Inferior parietal cortex (tissue), 1 donor: ENCODE measurements around the gene MTO1.
"Not testable (repeated sequence)": the region's sequence is repeated elsewhere in the genome, so short reads cannot be mapped to it uniquely, and the experiment has no call there.

Experiments used
- DNase-seq: peaks from one replicate; pipeline ENCODE4 v3.0.0-alpha.2; 2016; ENCODE audit errors: extremely low spot score

The MTO1 gene

DNA sequence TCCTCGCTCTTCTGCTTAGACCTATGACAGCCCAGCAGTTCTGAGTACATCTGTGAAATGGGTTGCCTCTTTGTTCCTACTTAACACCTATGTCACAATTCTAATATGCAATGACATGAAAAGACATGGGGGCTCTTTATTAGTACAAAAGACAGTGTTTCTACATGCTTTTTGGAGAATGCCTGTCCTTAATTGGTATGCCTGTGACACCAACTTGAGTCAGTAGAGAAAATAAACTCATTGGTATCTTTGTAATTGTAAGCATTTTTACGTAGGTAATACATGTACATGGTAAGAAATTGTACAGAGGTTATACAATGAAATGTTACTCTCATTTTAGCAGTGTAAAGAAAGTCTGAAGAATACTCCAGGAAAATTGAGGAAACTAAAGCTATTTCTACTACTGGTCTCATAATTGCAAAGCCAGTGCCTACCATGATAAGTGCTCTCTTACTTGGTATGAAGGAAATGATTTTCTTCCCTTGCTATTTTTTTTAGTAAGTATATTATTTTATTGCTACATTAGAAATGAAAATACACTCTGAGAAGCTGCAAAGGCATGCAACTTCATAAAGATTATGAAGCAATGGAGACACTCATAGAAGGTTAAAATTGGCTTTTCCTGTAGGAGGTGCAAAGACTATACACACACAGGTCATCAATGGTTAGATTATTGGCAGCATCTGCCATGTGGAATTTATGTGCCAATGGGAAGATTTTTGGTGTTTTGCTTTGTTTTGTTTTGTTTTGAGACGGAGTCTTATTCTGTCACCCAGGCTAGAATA, 64.2 kb downstream of the MTO1 start:
- no peak for DNase-seq

DNA sequence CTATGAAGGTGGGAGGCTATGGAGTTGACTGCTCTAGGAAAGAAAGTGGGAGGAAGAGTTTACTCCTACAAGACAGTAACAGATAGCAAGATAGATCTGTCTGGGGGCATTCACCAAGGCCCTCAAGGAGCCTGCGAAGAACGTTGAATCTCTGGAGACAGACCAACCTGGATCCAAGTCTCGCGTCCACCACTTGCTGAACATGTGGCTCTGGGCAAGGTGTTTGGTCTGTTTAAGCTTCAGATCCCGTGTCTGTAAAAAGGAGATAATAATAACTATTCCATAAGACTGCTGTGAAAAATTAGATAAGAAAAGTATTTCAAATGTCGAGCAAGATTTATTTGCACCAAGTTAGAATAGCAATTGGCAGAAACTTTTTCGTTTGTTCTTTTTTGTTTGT, 67.4 kb downstream of the MTO1 start:
- no peak for DNase-seq

DNA sequence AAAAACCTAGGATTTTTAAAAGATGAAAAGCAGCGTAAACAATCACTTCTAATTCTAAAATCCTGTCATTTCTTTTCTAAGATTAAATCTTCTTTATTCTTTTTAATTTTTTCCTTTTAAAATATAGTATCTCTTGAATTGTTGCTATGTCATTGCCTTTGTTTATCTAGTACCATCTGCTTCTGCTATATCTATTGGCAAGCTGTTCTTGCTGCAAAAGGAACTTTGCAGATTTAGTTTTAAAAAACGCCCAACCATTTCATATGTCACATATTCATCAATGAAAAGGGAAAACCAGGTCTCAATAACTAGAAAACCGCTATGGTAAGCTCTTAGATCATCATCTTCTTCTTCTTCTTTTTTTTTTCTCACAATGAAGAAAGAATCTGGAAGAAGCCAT, 70.8 kb downstream of the MTO1 start:
- no peak for DNase-seq

DNA sequence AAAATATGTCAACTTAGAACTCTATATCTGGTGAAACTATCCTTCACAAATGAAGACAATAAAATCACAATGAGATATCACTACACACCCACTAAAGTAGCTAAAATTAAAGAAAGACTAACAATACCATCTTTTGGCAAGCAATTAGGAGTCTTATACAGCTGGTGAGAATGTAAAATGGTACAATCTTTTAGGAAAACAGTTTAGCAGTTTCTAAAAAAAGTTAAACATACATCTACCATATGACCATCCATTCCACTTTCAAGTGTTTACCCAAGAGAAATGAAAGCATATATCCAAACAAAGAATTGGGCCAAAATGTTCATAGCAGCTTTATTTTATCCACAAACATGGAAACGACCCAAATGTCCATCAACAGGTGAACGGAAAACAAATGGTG, 73.1 kb downstream of the MTO1 start:
- no peak for DNase-seq

DNA sequence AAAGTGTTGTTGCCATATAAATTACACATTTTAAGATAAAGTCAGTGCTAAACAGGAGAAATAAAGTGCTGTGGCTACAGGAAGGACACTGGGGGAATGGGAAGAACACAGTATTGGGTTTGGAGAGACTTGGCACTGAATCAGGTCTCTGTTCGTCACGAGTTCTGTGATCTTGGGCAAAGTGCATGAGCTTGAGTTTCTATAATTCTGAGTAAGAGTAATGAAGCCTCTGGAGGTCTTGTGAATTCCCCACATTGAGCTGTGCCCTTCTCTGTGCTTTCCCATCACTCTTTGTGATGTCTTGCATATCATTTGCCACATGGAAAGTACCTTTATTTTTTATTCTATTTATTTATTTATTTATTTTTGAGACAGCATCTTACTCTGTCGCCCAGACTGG, 76.1 kb downstream of the MTO1 start:
- no peak for DNase-seq

DNA sequence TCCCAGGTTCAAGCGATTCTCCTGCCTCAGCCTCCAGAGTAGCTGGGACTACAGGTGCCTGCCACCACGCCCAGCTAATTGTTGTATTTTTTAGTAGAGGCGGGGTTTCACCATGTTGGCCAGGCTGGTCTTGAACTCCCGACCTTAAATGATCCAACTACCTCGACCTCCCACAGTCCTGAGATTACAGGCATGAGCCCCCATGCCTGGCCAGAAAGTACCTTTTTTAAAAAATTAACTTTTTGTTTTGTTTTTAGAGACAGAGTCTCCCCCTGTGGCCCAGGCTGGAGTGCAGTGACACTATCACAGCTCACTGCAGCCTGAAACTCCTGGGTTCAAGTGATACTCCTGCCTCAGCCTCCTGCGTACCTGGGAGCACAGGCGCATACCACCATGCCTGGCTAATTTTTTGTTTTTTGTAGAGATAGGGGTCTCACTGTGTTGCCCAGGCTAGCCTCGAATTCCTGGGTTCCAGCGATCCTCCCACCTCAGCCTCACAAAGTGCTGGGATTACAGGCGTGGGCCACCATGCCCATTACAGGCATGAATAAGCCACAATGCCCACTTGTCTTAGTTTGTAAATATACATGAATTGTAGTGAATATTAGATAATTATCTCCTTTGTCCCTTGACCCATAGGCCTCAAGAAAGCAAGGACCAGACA, 76.7 kb downstream of the MTO1 start:
- no peak for DNase-seq

DNA sequence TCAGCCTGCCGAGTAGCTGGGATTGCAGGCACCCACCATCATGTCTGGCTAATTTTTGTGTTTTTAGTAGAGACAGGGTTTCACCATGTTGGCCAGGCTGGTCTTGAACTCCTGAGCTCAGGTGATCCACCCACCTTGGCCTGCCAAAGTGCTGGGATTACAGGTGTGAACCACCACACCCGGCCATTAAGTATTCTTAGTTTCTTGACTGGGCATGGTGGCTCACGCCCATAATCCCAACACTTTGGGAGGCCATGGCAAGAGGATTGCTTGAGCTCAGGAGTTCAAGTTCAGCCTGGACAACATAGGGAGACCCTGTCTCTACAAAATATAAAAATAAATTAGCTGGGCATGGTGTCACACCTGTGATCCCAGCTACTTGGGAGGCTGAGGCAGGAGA, 80.9 kb downstream of the MTO1 start:
- DNase-seq: not testable (repeated sequence)

DNA sequence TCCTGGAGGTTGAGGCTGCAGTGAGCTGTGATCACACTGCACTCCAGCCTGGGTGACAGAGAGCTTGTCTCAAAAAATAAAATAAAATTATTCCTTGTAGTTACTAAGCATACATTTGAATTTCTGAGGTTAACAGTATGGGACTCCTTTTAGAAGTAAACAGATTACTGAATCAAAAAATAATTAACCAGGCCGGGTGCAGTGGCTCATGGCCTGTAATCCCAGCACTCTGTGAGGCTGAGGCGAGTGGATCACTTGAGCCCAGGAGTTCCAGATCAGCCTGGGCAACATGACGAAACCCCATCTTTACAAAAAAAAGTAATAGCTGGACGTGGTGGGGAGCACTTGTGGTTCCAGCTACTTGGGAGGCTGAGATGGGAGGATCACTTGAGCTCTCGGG, 81.4 kb downstream of the MTO1 start:
- DNase-seq: no peak

DNA sequence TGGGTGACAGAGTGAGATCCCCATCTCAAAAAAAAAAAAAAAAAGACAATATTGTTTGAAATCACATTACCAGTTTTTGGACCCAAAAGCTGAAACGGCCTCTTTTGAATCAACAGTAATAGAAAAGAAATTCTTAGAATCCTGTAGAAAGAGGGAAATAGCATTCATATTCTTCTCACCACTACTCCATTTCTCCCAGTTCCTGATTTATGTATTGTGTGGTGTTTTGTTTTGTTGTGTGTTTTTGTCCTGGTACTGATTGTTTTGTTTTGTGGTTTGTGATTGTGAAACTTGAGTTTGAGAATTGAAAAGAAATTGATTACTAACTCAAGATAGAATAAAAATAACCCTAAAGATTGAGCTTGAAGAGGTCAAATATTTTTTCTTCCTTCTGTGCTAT, 85.5 kb downstream of the MTO1 start:
- DNase-seq: no peak

DNA sequence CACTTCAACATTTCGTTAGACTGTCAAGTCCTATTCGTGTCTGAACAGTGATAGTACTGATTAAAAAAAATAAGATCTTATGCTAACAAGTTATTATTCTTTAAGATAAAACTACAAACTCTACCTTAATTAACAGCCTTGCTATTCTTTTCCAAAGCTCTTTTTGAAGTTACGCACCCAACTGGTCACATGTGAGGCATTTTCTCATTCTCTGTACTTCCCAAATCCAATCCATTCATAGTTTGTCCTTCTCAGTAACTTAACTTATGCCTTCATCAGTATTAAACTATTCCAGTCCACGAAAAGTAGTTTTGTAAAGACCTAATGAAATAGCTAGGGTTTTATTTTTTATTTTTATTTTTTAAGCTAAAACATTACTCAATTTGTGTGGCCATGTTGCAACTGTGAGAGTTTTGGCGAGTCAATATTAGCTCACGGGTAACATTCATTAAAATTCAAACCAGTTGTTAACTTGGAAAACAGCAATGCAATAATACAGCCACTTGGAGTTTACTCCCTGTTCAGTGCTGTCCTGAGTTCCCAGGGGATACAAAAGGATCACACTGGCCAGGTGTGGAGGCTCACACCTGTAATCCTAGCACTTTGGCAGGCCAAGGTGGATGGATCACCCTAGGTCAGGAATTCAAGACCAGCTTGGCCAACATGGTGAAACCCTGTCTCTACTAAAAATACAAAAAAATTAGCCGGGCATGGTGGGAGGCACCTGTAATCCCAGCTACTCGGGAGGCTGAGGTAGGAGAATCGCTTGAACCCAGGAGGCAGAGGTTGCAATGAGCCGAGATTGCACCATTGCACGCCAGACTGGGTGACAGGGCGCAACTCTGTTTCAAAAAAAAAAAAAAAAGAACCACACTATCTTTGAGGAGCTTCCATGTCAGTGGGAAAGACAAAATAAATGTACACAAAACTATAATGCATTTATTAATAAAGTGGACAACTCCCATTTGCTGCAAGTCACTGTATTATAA, 87.2 kb downstream of the MTO1 start:
- DNase-seq: no peak

DNA sequence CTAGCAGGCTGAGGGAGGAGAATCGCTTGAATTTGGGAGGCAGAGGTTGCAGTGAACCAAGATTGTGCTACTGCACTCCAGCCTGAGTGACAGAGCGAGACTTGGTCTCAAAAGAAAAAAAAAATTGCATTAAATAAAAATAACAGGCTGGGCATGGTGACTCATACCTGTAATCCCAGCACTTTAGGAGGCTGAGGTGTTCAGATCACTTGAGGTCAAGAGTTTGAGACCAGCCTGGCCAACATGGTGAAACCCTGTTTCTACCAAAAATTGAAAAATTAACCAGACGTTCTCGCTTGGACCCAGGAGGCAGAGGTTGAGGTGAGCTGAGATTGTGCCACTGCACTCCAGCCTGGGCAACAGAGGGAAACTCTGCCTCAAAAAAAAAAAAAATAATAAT, 89.6 kb downstream of the MTO1 start:
- not testable (repeated sequence) for DNase-seq

DNA sequence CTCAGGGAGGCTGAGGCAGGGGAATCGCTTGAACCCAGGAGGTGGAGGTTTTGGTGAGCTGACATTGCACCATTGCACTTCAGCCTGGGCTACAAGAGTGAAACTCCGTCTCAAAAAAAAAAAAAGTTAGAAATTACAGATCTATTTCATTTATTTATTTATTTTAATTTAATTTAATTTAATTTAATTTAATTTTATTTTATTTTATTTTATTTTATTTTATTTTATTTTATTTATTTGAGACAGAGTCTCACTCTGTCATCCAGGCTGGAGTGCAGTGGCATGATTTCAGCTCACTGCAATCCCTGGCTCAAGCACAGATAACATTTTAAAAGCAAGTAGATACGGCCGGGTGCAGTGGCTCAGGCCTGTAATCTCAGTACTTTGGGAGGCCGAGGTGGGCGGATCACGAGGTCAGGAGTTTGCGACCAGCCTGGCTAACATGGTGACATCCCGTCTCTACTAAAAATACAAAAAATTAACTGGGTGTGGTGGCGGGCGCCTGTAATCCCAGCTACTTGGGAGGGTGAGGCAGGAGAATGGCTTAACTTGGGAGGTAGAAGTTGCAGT, 93.9 kb downstream of the MTO1 start:
- not testable (repeated sequence) for DNase-seq

DNA sequence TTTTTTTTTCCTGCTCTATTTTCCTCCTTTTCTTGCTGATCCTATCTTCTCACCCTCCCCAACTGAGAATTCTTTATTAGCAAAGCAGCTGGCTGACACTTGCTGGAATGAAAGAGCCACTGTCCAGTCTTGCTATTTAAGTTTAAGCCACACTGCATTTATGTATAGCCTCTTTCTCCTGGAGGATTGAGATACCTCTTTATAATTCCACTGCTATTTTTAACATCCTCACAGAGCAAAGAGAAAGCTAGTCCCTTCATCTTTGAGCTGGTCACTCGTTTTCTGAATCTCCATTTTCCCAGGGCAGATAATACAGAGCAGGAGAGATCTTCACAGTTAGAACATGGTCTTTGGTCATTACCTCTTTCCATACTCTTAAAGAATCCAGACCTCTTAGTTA, 95.3 kb downstream of the MTO1 start:
- no peak for DNase-seq
